Measurements from ENCODE around the gene AADACL4. TPM values are rescaled to one million over a fixed set of nuclear protein-coding genes. Genes with fewer than 3 reads are reported as not detected.

AADACL4 gene
- total RNA-seq, 3 donors from 2014 or later: not detected

GRCh38 chr1:12604114-12604874 is 39.6 kb upstream of the AADACL4 start:
- peaks cover 57% of the 10 kb centered on the region for H3K4me1 Mint-ChIP-seq (ENCODE audit: low read depth)
- H3K9me3 Mint-ChIP-seq: no peaks in the 10 kb centered on the region
- peak; percentile 98 for ATAC-seq
- H3K4me3 Mint-ChIP-seq: peak overlapping the region; percentile 61
- H3K27me3 Mint-ChIP-seq (ENCODE audit: low read depth): no peaks in the 10 kb centered on the region
- H3K36me3 Mint-ChIP-seq (ENCODE audit: insufficient read depth): peaks cover 16% of the 10 kb centered on the region
- peak; percentile 58 for DNase-seq

GRCh38 chr1:12604986-12605385 is 38.9 kb upstream of the AADACL4 start:
- H3K27me3 Mint-ChIP-seq (ENCODE audit: low read depth): no peaks in the 10 kb centered on the region
- peaks cover 59% of the 10 kb centered on the region for H3K4me1 Mint-ChIP-seq (ENCODE audit: low read depth)
- H3K9me3 Mint-ChIP-seq: no peaks in the 10 kb centered on the region
- H3K4me3 Mint-ChIP-seq: no peak overlapping the region
- ATAC-seq (no peak), DNase-seq (no peak)
- H3K36me3 Mint-ChIP-seq (ENCODE audit: insufficient read depth): peaks cover 18% of the 10 kb centered on the region

- Mint-ChIP-seq H3K36me3 (ENCODE audit: insufficient read depth) (peaks cover 30% of the 10 kb centered on the region), H3K4me1 (ENCODE audit: low read depth) (peaks cover 58% of the 10 kb centered on the region), H3K9me3 (no peaks in the 10 kb centered on the region), H3K4me3 (no peak overlapping the region), H3K27me3 (ENCODE audit: low read depth) (no peaks in the 10 kb centered on the region)
- ATAC-seq: no peak
- no peak for DNase-seq
Observed at GRCh38 chr1:12607263-12607662, 36.6 kb upstream of the AADACL4 start.

- H3K36me3 Mint-ChIP-seq (ENCODE audit: insufficient read depth): peaks cover 34% of the 10 kb centered on the region
- no peak for ATAC-seq
Observed at GRCh38 chr1:12608311-12608957, 35.5 kb upstream of the AADACL4 start.

GRCh38 chr1:12609469-12610003 is 34.3 kb upstream of the AADACL4 start:
- peaks cover 39% of the 10 kb centered on the region for H3K36me3 Mint-ChIP-seq (ENCODE audit: insufficient read depth)
- no peak for DNase-seq
- peaks cover 58% of the 10 kb centered on the region for H3K4me1 Mint-ChIP-seq (ENCODE audit: low read depth)
- no peaks in the 10 kb centered on the region for H3K27me3 Mint-ChIP-seq (ENCODE audit: low read depth)
- no peak for ATAC-seq
- H3K9me3 Mint-ChIP-seq: no peaks in the 10 kb centered on the region
- no peak overlapping the region for H3K4me3 Mint-ChIP-seq

More at GRCh38 chr1:12608311-12608957, 35.5 kb upstream of the AADACL4 start:
- Mint-ChIP-seq H3K27me3 (ENCODE audit: low read depth) (no peaks in the 10 kb centered on the region), H3K9me3 (no peaks in the 10 kb centered on the region), H3K4me1 (ENCODE audit: low read depth) (peaks cover 61% of the 10 kb centered on the region), H3K4me3 (no peak overlapping the region)
- no peak for DNase-seq

GRCh38 chr1:12610305-12610935 is 33.5 kb upstream of the AADACL4 start:
- DNase-seq: no peak
- ATAC-seq: no peak
- Mint-ChIP-seq H3K36me3 (ENCODE audit: insufficient read depth) (peaks cover 40% of the 10 kb centered on the region), H3K9me3 (no peaks in the 10 kb centered on the region), H3K4me3 (no peak overlapping the region), H3K4me1 (ENCODE audit: low read depth) (peaks cover 61% of the 10 kb centered on the region), H3K27me3 (ENCODE audit: low read depth) (no peaks in the 10 kb centered on the region)

GRCh38 chr1:12610941-12611340 is 32.9 kb upstream of the AADACL4 start:
- Mint-ChIP-seq H3K9me3 (no peaks in the 10 kb centered on the region), H3K4me1 (ENCODE audit: low read depth) (peaks cover 64% of the 10 kb centered on the region), H3K27me3 (ENCODE audit: low read depth) (no peaks in the 10 kb centered on the region), H3K36me3 (ENCODE audit: insufficient read depth) (peaks cover 40% of the 10 kb centered on the region), H3K4me3 (no peak overlapping the region)
- DNase-seq (no peak), ATAC-seq (no peak)

GRCh38 chr1:12613180-12613579 is 30.7 kb upstream of the AADACL4 start:
- Mint-ChIP-seq H3K27me3 (ENCODE audit: low read depth) (peaks cover 2% of the 10 kb centered on the region), H3K4me1 (ENCODE audit: low read depth) (peaks cover 66% of the 10 kb centered on the region), H3K9me3 (no peaks in the 10 kb centered on the region), H3K36me3 (ENCODE audit: insufficient read depth) (peaks cover 31% of the 10 kb centered on the region), H3K4me3 (no peak overlapping the region)
- ATAC-seq: no peak
- DNase-seq: no peak

- Mint-ChIP-seq H3K4me1 (ENCODE audit: low read depth) (peaks cover 72% of the 10 kb centered on the region), H3K27me3 (ENCODE audit: low read depth) (peaks cover 2% of the 10 kb centered on the region), H3K36me3 (ENCODE audit: insufficient read depth) (peaks cover 24% of the 10 kb centered on the region), H3K4me3 (peak overlapping the region; percentile 97), H3K9me3 (no peaks in the 10 kb centered on the region)
- DNase-seq (no peak), ATAC-seq (no peak)
Observed at GRCh38 chr1:12614402-12615158, 29.3 kb upstream of the AADACL4 start.

GRCh38 chr1:12615159-12615864 is 28.6 kb upstream of the AADACL4 start:
- DNase-seq (no peak), ATAC-seq (no peak)
- H3K4me1 Mint-ChIP-seq (ENCODE audit: low read depth): peaks cover 76% of the 10 kb centered on the region
- H3K27me3 Mint-ChIP-seq (ENCODE audit: low read depth): peaks cover 2% of the 10 kb centered on the region
- H3K36me3 Mint-ChIP-seq (ENCODE audit: insufficient read depth): peaks cover 21% of the 10 kb centered on the region
- no peaks in the 10 kb centered on the region for H3K9me3 Mint-ChIP-seq
- peak overlapping the region; percentile 97 for H3K4me3 Mint-ChIP-seq

GRCh38 chr1:12615865-12616708 is 27.8 kb upstream of the AADACL4 start:
- H3K36me3 Mint-ChIP-seq (ENCODE audit: insufficient read depth): peaks cover 15% of the 10 kb centered on the region
- H3K4me1 Mint-ChIP-seq (ENCODE audit: low read depth): peaks cover 74% of the 10 kb centered on the region
- DNase-seq: no peak
- ATAC-seq: no peak
- H3K9me3 Mint-ChIP-seq: no peaks in the 10 kb centered on the region
- peak overlapping the region; percentile 97 for H3K4me3 Mint-ChIP-seq
- peaks cover 2% of the 10 kb centered on the region for H3K27me3 Mint-ChIP-seq (ENCODE audit: low read depth)

GRCh38 chr1:12616709-12617373 is 27.0 kb upstream of the AADACL4 start:
- peaks cover 69% of the 10 kb centered on the region for H3K4me1 Mint-ChIP-seq (ENCODE audit: low read depth)
- DNase-seq (no peak), ATAC-seq (peak in 1 of 2 donors; percentile 7)
- H3K9me3 Mint-ChIP-seq: no peaks in the 10 kb centered on the region
- peaks cover 2% of the 10 kb centered on the region for H3K27me3 Mint-ChIP-seq (ENCODE audit: low read depth)
- H3K4me3 Mint-ChIP-seq: peak overlapping the region; percentile 97
- H3K36me3 Mint-ChIP-seq (ENCODE audit: insufficient read depth): peaks cover 10% of the 10 kb centered on the region
